Left renal cortex interstitium (tissue), 4 donors: ENCODE measurements around the gene ARHGEF6. TPM values are rescaled to one million over a fixed set of nuclear protein-coding genes. Genes with fewer than 3 reads are reported as not detected.
"Not testable (repeated sequence)": the region's sequence is repeated elsewhere in the genome, so short reads cannot be mapped to it uniquely, and the experiment has no call there.

Source experiments
- DNase-seq, 4 donors: peaks; one replicate each; pipeline ENCODE4 v3.0.0-alpha.2; 2013; ENCODE audit warnings: low read depth in 4 of 4, low spot score in 2 of 4, missing footprints in 1 of 4
- polyA plus RNA-seq, 4 donors: library from polyadenylated mRNA; unstranded; fragments of 120-200 nt; gene quantifications; one replicate each; pipeline ENCODE4 v1.2.1, GENCODE V29; 2013; ENCODE audit not compliant: insufficient read length in 4 of 4

ARHGEF6 gene, protein sequence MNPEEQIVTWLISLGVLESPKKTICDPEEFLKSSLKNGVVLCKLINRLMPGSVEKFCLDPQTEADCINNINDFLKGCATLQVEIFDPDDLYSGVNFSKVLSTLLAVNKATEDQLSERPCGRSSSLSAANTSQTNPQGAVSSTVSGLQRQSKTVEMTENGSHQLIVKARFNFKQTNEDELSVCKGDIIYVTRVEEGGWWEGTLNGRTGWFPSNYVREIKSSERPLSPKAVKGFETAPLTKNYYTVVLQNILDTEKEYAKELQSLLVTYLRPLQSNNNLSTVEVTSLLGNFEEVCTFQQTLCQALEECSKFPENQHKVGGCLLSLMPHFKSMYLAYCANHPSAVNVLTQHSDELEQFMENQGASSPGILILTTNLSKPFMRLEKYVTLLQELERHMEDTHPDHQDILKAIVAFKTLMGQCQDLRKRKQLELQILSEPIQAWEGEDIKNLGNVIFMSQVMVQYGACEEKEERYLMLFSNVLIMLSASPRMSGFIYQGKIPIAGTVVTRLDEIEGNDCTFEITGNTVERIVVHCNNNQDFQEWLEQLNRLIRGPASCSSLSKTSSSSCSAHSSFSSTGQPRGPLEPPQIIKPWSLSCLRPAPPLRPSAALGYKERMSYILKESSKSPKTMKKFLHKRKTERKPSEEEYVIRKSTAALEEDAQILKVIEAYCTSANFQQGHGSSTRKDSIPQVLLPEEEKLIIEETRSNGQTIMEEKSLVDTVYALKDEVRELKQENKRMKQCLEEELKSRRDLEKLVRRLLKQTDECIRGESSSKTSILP
- polyA plus RNA-seq = 10 to 100 TPM; 11.5 to 15.8 (median 13.0) TPM

DNA sequence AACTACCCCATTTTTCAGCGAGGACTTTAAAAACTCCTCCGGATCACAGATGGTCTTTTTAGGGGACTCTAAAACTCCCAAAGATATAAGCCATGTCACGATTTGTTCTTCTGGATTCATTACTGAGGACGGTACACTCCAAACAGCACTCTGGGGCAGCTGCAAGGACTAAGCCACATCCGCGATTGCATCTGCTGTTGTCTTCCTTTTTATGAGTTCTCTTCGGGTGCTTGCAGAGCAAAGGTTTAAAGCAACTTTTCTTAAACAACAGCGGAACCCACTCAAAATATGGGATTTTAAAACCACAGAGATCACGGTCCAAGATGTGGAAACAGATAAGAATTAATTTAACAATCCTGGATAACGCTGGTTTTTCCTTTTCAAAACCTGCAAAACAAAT, at the start of gene ARHGEF6:
ARHGEF6 (minus strand) TSS at position 170 of the 400 bp plus-strand sequence; CDS start at position 120, 50 bp downstream.
- DNase-seq = no peak

- DNase-seq = no peak
Observed at GRCh38 chrX:136829413-136829812, 48.7 kb upstream of the ARHGEF6 start.

DNA sequence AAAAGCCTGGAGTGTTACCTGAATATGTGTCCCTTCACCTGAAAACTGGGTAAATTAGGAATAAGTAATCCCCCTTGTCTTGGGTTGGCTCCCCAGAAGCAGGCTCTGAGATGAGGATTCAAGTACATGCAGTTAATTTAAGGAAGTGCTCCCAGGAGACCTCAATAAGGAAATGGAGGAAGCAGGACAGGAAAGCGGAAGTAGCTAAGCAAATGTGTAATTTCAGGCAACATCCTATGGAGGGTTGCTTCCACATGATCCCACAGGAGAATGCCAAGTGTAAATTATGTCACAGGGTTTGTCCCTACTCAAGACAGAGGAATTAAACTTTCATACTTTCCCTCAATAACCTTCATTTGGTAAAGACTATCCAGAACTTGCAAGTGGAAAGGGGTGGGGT, 48.1 kb upstream of the ARHGEF6 start:
- DNase-seq = no peak

- DNase-seq = no peak
Observed at GRCh38 chrX:136827026-136827425, 46.3 kb upstream of the ARHGEF6 start.

- no peak for DNase-seq
Observed at GRCh38 chrX:136825771-136826170, 45.0 kb upstream of the ARHGEF6 start.

DNA sequence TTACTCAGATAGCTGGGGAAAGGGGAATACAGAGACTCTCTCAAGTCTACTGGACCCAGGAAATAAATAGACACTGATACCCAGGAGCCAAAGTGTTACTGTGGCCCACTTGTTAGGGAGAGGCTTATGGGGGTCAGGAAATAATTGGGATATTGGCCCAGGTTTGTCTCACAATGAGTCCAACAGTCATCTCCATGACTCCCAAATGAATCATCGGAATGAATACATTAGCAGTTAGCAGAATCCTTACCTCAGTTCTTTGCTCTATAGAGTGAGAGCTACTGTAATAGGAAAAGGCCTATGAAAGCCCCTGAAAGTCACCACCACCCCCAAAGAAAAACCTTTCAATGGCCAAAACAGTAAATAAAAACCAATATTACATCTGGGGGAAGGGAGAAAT, 42.4 kb upstream of the ARHGEF6 start:
- no peak for DNase-seq

DNA sequence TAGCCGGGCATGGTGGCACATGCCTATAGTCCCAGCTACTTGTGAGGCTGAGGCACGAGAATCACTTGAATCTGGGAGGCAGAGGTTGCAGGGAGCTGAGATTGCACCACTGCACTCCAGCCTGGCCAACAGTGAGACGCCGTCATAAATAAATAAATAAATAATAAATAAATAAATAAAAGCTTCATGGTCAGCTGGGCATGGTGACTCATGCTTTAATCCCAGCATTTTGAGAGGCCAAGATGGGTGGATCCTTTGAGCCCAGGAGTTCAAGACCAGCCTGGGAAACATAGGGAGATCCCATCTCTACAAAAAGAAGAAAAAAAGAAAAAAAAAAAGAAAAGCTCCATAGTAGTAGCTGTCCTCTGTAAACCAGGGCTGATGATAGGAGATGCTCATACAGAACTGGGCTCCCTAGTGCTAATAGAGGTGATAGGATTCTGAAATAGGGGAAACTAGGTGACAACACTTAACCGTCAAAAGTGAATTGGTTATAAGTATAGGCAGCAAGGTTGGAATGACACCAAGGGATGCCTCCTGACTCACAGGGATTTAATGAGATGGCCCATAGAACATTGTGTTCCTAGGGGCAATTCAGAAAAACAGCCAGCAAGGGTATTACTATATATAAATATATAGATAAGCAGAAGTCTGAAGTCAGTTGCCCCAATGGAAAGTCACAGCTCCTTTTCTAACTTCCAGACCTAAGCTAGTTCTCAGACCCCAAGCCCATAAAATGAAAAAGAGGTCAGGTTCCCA, 41.8 kb upstream of the ARHGEF6 start:
- DNase-seq = no peak

DNA sequence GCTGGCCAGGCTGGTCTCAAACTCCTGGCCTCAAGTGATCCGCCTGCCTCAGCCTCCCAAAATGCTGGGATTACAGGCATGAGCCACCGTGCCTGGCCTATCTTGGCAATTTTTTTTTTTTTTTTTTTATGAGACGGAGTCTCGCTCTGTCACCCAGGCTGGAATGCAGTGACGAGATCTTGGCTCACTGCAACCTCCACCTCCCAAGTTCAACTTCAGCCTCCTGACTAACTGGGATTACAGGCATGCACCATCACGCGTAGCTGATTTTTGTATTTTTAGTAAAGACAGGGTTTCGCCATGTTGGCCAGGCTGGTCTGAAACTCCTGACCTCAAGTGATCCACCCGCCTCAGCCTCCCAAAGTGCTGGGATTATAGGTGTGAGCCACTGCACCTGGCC, 39.0 kb upstream of the ARHGEF6 start:
- DNase-seq = not testable (repeated sequence)

DNA sequence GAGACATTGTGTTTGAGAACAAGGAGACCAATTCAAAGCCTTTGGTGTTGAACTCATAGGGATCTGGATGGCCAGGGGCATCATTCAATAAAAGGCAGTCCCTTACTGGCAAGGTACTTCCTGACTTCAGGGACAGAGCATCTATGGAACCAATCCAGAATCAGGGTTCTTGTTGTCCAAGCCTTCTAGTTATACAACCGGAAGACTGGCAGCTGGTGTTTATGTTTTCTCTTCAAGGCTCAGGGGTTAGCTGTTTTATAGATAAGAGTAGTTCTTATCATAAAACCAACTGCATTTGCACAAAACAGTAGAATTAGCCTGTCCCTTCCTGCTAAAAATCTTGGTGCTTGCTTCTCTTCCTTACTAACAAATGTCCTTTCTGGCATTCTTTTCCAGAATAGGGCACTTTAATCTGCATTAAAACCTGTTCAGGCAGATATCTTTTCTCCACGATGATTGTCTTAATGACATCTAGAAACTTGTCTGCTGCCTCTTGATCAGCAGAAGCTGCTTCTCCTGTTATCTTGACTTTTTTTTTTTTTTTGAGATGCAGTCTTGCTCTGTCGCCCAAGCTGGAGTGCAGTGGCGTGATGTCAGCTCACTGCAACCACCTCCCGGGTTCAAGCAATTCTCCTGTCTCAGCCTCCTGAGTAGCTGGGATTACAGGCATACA, 38.4 kb upstream of the ARHGEF6 start:
- no peak for DNase-seq

GRCh38 chrX:136816975-136817374, 36.2 kb upstream of the ARHGEF6 start:
- DNase-seq = no peak

GRCh38 chrX:136814847-136815750, 34.4 kb upstream of the ARHGEF6 start:
- DNase-seq = no peak

GRCh38 chrX:136812286-136812685, 31.6 kb upstream of the ARHGEF6 start:
- DNase-seq = no peak

DNA sequence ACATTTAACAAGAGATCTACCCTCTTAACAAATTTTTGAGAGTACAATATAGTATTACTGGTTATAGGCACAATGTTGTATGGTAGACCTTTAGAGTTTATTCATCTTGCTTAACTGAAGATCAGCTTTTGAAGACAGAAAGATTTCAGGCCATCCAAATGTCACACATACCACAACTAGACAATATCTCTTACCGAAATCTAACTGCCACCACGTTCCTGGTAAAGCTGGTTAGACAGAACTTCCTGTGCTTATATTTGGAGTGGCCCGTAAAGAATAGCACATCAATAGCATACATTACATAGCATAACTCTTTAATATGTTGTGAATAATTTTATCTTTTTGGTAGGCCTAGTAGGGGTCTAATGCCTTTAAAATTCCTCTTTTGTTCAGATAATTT, 29.8 kb upstream of the ARHGEF6 start:
- no peak for DNase-seq

- no peak for DNase-seq
Observed at GRCh38 chrX:136806891-136807410, 26.2 kb upstream of the ARHGEF6 start.

DNA sequence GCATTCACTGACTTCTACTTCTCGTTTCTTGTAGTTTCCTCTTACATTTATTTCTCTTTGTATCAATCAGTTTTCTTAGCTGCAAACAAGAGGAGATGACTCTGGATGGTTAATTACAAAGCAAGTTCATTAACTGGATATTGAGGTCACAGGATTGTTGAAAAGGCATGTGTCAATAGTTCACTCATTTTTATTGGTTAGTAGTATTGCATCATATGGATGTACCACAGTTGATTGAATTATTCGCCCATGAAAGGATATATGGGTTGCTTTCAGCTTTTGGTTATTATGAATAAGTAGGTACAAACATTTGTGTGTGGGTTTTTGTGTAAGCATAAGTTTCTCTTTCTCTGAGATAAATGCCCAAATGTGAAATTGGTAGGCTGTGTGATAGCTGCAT, 21.8 kb upstream of the ARHGEF6 start:
- DNase-seq = no peak

DNA sequence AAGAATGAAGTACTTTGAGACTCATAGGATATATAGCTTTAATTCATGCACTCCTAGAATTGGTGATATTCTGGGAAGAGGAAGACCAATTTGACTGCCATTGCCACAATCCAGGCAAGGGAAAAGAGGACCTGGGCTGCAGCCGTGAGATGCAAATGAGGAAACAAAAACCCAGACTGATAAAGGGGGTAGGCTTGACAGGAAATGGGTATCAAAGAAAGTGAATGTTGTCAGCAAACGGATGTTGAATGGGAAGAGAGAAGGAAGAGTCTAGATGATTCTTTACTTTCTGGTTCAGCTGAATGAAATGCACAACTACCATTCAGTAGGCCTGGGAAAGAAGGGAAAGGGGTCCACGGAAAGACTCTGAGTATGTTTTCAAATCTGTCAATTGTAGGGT, 17.1 kb upstream of the ARHGEF6 start:
- no peak for DNase-seq

DNA sequence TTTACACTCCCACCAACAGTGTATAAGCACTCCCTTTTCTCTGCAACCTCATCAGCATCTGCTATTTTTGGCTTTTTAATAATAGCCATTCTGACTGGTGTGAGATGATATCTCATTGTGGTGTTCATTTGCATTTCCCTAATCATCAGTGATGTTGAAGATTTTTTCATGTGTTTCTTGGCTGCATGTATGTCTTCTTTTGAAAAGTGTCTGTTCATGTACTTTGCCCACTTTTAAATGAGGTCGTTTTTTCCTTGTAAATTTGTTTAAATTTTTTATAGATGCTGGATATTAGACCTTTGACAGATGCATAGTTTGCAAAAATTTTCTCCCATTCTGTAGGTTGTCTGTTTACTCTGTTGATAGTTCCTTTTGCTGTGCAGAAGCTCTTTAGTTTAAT, 14.4 kb upstream of the ARHGEF6 start:
- DNase-seq = not testable (repeated sequence)

- DNase-seq = not testable (repeated sequence)
Observed at GRCh38 chrX:136794660-136795059, 13.9 kb upstream of the ARHGEF6 start.

DNA sequence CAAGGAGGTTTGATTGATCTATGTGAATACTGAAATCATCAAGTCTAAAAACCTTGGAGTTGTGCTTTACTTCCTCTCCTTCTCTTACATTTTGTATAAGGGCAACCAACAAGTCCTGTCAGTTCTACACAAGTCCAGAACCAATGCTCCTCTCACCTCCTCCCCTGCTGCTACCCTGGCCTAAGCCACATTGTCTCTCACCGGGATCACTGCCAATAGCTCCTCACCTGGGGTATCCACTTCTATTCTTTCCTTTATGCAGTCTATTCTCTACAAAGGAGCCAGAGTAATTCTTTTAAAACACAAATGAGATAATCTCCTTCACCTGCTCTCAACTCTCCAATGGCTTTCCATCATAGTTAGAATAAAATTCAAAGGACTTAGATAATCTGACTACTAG, 13.3 kb upstream of the ARHGEF6 start:
- DNase-seq = no peak
